Left cardiac atrium (tissue), 4 donors: ENCODE results near the gene SYTL2. TPM values are rescaled to one million over a fixed set of nuclear protein-coding genes. Genes with fewer than 3 reads are reported as not detected.
A peak's percentile ranks its signal among the peaks of the same experiment; 100 is the strongest.

ENCODE experiments used
- ATAC-seq, 2 donors: fragments of 200-7000 bp; cut with Tn5 transposase; one replicate each; pipeline ENCODE4 v1.9.1; 2020; ENCODE audit warnings: mild to moderate bottlenecking in 2 of 2, moderate library complexity in 2 of 2
- DNase-seq: peaks from one replicate; pipeline ENCODE4 v3.0.0-alpha.2; 2020
- intact Hi-C, 2 donors: fragments of 100-400 bp; cut with DNase I; formaldehyde crosslinking; loops; one replicate each; pipeline versions ENCODE4 v1.14.1 to v1.15.1; 2022 to 2023
- total RNA-seq, 2 donors: library from RNA; stranded (reverse); fragmentation: NEBNext Ultra II Directional; extraction: Animal tissue kit (Norgen Biotek cat#: 25700); gene quantifications; one replicate each; pipeline ENCODE4 v1.2.1, GENCODE V29; 2021
- donor health status: DM: no; HTN: yes; CAD: no.
- donor health status: DM: no; HTN: yes; CAD: no; lungs with severe emphysema.
- donor health status: DM: yes; HTN: yes; CAD: no.
- donor health status: Dilated cardiomyopathy.

Gene SYTL2
- total RNA-seq, 2 donors from 2014 or later, result 7.2 to 12.4 TPM

DNA sequence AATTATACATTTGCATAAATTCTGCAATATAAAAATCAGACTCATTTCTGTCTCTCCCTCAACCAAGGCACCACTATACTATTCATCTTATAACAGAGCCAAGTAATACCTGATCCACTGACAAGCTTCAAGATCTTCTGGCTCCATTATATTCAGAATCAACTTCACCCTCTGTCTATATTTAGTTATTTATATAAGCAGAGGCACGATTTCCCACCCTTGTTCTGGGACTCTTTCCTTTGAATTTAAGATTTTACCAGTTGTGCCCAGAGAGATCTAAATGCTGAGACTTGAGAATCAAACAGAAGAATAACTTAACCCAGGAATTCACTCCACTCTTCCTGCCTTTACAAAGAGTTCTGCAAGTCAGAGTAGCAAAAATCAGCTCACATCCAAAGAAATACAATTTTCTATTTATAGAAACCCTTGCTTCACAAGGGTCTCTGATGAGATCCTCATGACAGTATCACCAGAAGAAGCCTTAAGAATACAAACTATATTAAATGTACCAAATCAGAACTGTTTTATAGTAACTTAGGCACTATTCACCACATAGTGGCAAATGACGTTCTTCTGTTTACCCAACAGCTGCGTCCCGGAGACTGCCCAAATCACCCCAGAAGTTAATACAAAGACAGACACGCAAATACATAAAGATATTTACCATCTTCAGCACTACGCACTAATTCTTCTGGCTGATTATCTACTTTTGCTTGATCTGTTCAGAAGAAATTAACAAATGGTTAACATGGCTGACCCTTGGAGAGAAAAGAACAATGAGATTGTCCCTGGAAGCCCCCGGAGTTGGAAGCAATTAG is 92.6 kb downstream of the SYTL2 start:
- ATAC-seq (no peak), DNase-seq (no peak)
- intact Hi-C loops, result no loop called here

DNA sequence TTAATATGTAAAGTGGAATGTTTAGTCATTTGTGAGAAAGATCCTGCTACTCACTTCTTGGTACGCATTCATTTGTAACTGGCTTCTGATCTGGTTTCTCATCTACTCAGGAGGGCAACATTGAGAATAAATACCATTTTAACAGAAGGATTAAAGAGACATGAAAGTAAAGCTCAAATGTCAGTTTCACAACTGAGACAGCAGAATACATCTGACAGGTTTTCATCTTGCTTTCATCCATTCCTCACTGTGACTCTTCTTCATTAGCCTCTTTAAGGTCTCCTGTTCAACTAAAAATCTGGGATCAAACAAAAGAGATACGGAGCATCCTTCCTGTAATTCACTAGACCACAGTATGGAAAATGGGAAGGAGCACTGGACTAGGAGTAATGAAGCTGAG is 93.5 kb downstream of the SYTL2 start:
- no peak for DNase-seq
- no peak for ATAC-seq
- intact Hi-C loops, result no loop called here

DNA sequence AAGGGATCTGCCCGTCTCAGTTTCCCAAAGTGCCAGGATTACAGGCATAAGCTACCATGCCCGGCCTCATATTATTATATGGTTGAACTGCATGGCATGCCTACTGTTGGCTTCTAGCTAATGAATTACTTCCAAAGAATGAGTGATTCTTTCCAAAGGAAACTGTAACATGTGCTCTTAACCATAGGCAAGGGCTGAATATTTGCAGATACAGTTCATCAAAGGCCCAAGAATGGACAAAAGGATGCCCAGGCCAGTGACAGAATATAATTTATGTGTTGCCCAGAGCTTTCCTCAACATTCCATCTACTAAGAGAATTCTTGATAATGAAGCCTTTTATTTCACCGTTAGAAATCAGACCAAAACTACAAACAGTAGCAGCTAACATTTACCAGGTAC is 98.0 kb downstream of the SYTL2 start:
- intact Hi-C loops, result no loop called here
- no peak for DNase-seq
- ATAC-seq, result no peak

DNA sequence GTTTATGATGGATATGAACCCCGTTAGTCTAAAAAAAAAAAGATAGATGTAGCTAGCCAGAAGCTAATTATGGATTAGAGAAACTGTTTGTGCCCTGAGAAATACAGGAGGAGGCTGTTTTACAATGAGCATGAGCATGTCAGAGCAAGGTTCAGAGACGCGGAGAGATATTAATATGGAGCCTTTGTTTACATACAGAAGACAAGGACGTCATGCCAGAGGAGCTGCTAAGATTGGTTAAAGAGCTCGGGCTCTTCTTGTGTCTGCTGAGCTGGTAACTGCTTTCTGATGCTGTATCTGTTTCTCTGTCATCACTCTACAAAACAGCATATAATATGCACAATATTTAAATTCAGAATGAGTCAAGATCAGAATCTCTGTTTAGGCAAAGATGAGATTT is 100.0 kb downstream of the SYTL2 start:
- ATAC-seq, result no peak
- DNase-seq, result no peak
- intact Hi-C loops, result no loop called here

DNA sequence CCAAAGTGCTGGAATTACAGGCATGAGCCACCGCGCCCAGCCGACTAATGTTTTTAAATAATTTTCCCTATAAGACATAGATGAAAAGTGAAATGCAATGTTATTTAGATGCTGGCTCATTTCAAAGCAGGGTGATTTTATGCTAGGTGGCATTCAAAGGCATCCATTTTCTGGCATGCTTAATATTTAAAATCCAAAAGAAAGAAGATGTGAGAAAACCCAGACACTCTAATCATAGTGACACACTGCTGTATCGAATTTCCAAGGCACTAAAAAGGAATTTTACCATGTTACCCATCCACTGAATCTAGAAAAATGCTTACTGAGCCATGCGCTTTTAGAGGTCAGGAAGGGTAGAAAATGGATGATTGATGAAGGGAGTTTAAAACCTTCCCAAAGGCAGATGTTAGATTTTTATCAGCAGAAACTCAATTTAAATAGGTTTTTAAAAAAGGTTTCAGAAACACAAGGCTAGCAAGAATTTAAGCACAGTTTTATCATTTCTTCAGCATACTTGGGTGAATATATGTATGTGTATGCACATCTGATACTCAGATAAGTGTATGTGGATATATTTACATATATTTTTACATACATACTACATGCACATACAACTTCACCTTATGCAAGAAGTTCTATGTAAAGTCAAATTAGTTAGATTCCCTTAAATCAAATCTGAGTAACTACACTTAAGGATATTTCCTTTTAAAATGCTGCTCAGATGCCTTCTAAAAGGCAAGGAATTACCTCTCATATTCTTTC is 100.8 kb downstream of the SYTL2 start:
- ATAC-seq, result no peak
- intact Hi-C loops, result no loop called here
- no peak for DNase-seq

DNA sequence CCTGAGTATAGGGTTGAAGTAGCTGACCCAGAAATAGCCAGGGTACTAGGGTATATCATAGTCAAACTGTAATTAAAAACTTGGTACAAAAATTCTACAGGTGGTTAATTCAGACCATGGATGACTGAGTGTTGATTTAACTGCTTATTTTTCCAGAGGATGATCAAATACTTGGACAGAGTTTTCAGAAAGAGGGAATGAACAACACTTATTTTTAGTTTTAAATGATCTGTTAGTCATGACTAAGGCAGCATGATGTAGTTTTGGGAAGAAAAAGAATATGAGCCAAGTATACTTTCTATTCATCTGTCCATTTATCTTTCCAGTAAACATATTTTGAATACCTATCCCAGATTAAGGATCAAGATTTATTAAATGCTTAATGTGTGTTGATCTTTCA is 105.1 kb downstream of the SYTL2 start:
- intact Hi-C loops, result no loop called here
- DNase-seq (no peak), ATAC-seq (no peak)

DNA sequence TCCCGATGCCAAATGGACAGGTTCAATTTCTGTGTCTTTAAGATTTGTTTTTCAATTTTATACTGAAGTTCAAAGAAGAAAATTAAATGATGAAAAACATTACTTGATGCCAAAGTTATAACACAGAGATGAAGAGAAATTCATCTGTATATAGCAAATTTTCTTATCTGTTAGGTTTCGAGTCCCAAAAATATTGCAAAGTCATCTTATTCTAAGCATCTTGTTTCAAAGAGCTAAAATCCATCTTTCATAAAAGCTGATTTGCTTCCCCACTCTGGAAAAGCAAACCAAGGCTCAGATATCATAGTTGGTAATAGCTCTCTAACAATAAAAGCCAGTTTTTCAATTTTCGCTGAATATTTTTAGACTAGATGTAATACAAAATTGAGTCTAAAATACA is 106.0 kb downstream of the SYTL2 start:
- intact Hi-C loops, result no loop called here
- no peak for DNase-seq
- no peak for ATAC-seq

DNA sequence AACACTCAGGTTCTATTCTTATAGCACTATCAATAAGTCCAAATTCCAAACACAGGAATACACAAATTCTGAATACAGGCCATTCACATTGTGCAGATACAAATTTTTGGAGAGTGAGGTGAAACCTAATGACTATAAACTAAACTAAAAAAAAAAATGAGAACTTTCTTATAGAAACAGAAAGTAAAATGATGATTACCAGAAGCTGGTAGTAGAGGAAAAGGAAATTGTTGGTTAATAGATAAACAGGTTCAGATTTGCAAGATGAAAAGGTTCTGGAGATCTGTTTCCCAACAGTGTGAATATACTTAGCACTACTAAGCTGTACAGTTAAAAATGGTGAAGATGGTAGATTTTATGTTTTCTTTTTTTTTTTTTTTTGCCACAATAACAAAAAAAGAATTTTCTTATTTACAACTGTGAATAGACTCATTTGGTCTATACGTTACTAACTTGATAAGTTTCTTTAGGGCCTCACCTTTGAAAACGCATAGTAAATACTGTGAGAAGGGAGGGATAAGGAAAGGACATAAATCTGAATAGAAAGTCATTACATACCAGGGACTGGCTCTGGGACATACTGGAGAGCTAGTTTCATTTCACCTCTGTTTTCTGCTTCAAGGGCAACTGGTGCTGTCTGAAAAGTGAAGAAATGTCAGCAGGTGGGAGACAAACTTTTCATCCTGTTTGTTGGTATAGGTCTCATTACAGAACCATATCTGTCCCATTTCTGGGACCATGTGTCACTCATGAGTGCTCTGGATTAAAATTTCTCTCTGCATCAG is 110.8 kb downstream of the SYTL2 start:
- ATAC-seq (no peak), DNase-seq (no peak)
- intact Hi-C loops, result loop anchor here (5.0 to 10.0 kb wide), 2 partner anchors 122 to 125 kb away; no protein-coding TSS in a partner anchor

DNA sequence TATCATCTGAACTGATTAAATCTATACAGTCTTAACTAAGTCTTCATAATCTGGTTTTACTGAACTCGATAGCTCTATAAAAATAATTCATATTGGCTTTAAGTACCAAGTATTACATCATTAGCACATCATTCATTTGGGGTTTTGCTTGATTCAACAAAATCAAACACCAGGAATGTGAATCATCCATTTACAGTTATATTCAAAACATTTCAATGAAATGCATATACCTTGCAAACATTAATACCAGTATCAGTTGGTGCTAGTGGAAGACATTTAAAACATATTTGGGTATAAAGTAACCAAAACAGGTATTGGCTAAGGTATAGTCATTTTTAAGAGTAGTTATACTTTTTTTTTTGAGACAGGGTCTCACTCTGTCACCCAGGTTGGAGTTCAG is 112.7 kb downstream of the SYTL2 start:
- DNase-seq, result no peak
- no peak for ATAC-seq
- intact Hi-C loops, result loop anchor here (5.0 to 10.0 kb wide), 2 partner anchors 124 to 127 kb away; no protein-coding TSS in a partner anchor

DNA sequence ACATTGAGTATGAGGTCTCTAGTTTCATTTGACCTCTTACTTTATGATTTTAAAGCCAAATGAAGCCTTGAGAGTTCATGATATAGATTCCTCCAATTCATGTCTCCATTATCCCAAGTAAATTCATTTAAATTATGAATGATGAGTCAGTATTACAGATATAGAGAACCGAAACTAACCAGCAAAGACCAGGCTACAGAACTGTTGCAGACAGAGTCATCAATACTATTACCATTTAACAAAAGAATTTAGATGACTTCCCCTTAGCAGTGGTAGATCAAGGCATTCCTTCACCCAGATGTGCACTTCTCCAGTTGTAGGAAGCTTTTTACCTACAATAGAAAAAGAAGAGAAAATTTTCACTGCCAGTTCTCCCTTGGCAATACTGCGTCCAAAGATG is 113.2 kb downstream of the SYTL2 start:
- intact Hi-C loops, result loop anchor here (5.0 to 10.0 kb wide), 2 partner anchors 125 to 127 kb away; no protein-coding TSS in a partner anchor
- DNase-seq, result no peak
- ATAC-seq, result no peak

DNA sequence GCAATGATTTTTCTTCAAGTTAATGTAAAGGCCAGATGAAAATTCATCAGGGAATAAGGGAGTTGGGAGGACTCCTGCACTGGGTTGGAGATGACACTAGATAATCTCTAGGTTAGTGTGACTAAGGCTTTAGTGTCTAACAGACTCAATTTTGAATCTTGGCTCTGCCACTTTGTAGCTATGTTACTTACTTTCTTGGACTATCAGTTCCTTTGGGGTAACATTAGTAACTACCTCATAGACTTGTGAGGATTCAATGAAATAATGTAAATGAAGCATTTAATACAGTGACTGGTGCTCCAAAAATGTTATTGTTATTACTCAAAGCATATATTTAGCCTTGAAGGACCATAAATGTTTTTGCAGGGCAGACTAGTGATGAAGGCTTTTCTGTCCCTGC is 115.4 kb downstream of the SYTL2 start:
- intact Hi-C loops, result loop anchor here (5.0 to 10.0 kb wide), 2 partner anchors 127 to 129 kb away; no protein-coding TSS in a partner anchor
- DNase-seq, result no peak
- ATAC-seq, result no peak

DNA sequence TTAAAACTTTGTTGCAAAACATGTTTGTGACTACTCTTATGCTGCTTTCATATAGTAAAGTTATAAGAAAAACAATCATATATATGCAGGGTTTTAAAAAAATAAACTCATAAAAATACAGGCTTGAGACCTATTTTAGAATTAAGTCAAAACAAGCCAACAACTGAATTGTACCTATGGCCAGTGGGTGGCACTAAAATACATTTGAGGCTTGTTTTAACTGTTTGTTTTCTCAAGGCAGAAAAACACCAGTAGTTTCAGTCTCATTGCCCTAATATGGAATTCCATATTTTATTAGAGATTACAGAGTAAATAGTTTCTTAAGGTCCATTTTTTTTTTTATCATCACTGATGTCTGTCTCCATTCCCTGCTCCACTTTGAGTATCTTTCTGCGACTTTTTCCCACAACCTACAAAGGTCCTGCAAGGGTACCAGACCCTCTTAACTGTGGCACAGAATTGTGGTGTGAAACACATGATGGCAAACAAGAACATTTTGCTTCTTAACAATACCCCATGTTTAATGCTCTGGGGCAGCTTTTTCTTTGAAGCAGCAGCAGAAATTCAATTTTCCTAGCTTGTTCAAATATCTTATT is 116.5 kb downstream of the SYTL2 start:
- ATAC-seq (no peak), DNase-seq (no peak)
- intact Hi-C loops, result loop anchor here in 1 of 2 donors (10.0 kb wide), 1 partner anchor 130 kb away; no protein-coding TSS in a partner anchor

DNA sequence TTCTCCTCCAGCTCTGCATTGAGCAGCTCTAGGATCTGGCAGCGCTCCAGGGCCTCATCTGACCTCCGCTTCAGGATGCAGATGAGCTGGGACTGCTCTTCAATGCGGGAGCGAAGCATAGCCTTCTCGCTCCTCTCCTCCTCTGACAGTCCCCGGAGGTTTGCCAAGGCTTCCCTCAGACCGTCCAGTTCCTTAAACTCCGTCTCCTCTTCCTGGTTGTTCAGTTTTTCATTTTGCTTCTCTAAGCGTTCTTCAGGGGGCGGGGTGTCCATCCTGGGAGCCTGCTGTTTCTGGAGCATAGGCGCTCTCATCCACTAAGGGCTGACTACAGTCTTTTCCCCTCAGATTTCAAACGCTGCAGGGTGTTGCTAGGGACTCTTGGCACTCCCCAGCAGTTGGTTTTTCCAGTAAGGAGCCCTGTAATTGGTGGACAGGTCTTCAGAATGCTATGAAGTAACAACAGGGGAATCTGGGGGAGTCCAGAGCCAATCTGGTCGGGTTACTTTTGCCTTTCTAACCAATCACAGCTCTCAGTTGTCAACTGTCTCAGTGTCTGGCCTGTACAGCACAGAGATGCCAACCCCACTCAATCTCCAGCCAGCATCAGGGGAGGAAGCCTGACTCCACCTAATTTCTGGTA is 125.0 kb downstream of the SYTL2 start, which contains the start of gene CCDC89:
CCDC89 (minus strand) TSS at position 376 of the 640 bp plus-strand sequence; CDS start at position 311, 65 bp downstream.
- intact Hi-C loops, result no loop called here
- ATAC-seq (peak; percentile 94 to 97), DNase-seq (peak; percentile 80)

DNA sequence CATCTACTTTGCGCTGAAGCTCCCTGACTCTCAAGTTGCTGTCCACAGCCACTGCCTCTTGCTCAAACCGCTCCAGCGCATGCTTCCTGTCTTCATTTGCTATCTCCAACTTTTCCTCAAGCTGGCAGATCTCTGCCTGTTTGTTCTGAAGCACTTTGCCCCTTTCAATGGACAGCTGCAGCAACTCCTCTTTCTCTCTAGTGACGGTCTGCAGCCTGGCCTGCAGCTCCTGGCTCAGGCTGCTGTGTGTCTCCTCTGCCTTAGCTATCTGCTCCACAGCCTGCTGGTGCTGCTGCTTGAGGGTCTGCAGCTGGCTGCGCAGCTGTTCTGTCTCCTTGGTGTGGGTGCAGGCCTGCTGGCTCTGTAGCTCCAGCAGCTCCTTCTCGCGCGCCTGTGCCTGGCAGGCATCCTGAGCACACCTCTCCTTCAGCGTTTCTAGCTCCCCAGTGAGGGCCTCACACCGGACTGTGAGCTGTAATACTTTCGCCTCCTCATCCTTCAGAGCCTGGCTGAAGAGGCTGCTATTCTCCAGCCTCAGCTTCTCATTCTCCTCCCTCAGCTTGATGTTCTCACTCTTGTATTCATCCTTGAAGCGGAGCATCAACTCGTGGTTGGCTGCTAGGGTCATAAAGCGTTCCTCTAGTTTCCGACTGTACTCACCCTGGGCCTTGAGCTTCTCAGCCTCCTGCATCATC is 125.7 kb downstream of the SYTL2 start:
- ATAC-seq (peak; percentile 12 to 38), DNase-seq (no peak)
- intact Hi-C loops, result no loop called here

DNA sequence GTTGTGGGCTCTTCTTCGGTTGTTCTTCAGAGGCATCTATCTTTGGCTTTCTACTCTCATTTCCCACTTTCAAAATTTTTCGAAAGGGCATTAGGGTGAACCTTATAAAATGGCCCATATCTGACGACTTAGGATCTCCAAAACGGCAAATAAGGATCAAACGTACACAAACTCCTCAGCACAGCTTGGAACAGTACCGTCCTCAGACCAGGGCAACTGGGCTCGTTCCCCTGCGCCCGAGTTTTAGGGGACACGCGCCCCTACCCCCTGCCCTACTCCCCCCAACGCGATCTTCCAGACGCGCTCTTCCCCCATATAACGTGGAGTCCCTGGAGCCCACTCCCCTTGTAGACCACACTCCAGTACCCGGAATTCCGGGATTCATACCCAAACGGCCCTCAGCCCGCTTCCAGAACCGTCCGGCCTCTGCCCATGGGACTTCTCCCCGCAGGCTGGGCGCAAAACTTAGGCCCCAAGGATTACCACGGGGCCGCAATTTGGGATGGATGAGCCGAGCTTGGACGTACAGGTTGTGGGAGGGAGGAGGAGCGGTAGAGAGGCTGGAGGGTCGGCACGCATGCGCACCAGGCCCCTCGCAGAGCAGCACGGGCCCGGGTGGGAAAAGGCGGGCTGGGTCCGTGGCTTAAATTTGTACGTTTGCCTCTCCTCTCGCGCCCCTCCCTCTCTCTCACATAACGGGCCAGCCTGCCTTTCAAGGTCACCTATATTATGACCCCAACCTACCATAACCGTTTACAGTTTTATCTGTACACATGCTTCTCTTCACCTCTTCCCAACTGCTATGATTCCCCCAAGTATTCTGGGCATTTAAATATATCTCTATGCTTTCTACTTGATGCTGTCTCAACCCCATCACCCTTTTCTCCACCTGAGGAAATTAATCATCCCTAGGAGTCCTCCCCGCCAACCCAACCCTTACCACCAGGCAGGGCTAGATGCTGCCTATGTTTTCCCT is 128.3 kb downstream of the SYTL2 start:
- ATAC-seq (peak in 1 of 2 donors; percentile 68), DNase-seq (peak; percentile 85)
- intact Hi-C loops, result no loop called here

DNA sequence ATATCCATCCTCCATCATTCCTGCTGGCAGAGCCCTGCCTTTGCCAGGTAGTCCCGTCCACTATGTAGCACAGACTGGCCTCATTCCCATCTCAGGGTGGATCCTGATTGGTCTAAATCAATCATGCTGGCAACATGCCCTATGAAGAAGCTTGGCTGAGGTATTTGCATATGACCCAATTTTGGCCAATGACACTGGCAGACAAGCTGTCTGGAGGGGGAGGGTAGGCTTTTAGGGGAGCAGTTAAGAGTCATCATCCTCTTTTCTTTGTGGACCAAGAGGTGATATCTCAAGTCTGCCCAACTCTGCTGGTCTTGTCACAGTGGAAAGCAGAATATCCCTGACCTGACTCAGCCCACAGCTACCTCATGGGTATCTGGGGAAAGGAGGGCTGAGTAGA is 130.0 kb downstream of the SYTL2 start:
- DNase-seq (no peak), ATAC-seq (no peak)
- intact Hi-C loops, result no loop called here

DNA sequence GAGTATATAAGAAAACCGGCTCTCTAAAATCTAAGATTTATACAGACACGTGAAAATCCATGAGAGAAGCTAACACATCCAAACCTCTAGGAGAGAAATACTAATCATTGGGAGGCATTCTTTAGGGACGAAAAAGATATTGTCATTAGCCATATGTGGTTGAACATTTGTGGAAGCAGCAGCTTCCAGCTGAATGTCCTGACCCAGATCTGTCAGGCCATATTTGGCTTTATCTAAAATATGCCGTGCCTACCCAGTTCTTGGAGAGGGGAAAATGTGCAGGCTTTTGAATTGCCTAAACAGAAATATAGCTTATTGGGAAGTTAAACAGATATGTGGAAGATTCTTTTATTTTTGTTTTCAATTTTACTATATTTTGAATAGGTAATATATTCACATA is 131.4 kb downstream of the SYTL2 start:
- no peak for DNase-seq
- no peak for ATAC-seq
- intact Hi-C loops, result no loop called here
